ENCODE measurements around the gene CPNE5. TPM values are rescaled to one million over a fixed set of nuclear protein-coding genes. Genes with fewer than 3 reads are reported as not detected.

The CPNE5 gene
- total and polyA plus RNA-seq, 4 donors = 0.20 to 13.1 (median 7.9) TPM; not detected in 1

- Histone ChIP-seq H3K9me3 (ENCODE audit: control insufficient read depth, low read length) (no peaks in the 10 kb centered on the region), H3K27me3 (ENCODE audit: control insufficient read depth in 1 of 2, insufficient read depth in 2 of 2, low read length in 1 of 2) (no peaks in the 10 kb centered on the region), H3K36me3 (ENCODE audit: control insufficient read depth in 1 of 2, insufficient read depth in 2 of 2, low read length in 1 of 2) (no peaks in the 10 kb centered on the region), H3K4me1 (ENCODE audit: control insufficient read depth in 1 of 2, insufficient read depth in 2 of 2, low read length in 2 of 2) (no peaks in the 10 kb centered on the region), H3K27ac (ENCODE audit: low read depth in 1 of 2, low read length in 2 of 2) (no peak overlapping the region), H3K4me3 (ENCODE audit: low read length in 2 of 2) (no peak overlapping the region)
- 89 to 91% methylated on average over 8 of the region's 8 CpGs for WGBS, 2 donors
- intact Hi-C loops (cut with DNase I) = no loop called here
- ATAC-seq (ENCODE audit: low FRiP score) = no peak
- DNase-seq = no peak
Observed at GRCh38 chr6:36805917-36806316, 33.3 kb downstream of the CPNE5 start.

- H3K27ac ChIP-seq (ENCODE audit: low read depth in 1 of 2, low read length in 2 of 2) = no peak overlapping the region
- H3K36me3 ChIP-seq (ENCODE audit: control insufficient read depth in 1 of 2, insufficient read depth in 2 of 2, low read length in 1 of 2) = no peaks in the 10 kb centered on the region
- WGBS, 2 donors = 50 to 58% methylated on average over 7 of the region's 7 CpGs
- ATAC-seq (ENCODE audit: low FRiP score) = no peak
- intact Hi-C loops (cut with DNase I) = no loop called here
- no peak overlapping the region for H3K4me3 ChIP-seq (ENCODE audit: low read length in 2 of 2)
- H3K9me3 ChIP-seq (ENCODE audit: control insufficient read depth, low read length) = no peaks in the 10 kb centered on the region
- no peak for DNase-seq
- H3K4me1 ChIP-seq (ENCODE audit: control insufficient read depth in 1 of 2, insufficient read depth in 2 of 2, low read length in 2 of 2) = no peaks in the 10 kb centered on the region
- H3K27me3 ChIP-seq (ENCODE audit: control insufficient read depth in 1 of 2, insufficient read depth in 2 of 2, low read length in 1 of 2) = no peaks in the 10 kb centered on the region
Observed at GRCh38 chr6:36805096-36805797, 34.0 kb downstream of the CPNE5 start.

DNA sequence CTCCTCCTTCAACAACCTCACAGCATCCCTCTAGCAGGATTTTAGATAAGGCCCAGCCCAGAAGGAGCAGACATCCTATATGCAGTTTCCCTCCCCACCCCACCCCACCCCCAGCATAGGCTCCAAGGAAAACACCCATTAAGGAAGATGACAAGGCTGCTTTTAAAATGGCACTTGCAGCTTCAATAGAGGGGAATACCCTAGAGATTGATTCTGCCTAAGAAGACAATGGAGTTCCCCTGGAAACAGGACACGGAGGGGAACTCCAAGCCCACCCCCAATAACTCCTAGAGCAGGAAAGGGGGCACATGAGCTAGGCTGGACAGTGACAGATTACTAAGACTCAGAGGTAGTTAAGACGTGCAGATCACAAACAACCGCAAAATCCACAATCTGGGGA is 34.7 kb downstream of the CPNE5 start:
- intact Hi-C loops (cut with DNase I) = no loop called here
- H3K27ac ChIP-seq (ENCODE audit: low read depth in 1 of 2, low read length in 2 of 2) = no peak overlapping the region
- H3K9me3 ChIP-seq (ENCODE audit: control insufficient read depth, low read length) = no peaks in the 10 kb centered on the region
- ATAC-seq (ENCODE audit: low FRiP score) (no peak), DNase-seq (no peak)
- H3K4me3 ChIP-seq (ENCODE audit: low read length in 2 of 2) = no peak overlapping the region
- no peaks in the 10 kb centered on the region for H3K27me3 ChIP-seq (ENCODE audit: control insufficient read depth in 1 of 2, insufficient read depth in 2 of 2, low read length in 1 of 2)
- H3K4me1 ChIP-seq (ENCODE audit: control insufficient read depth in 1 of 2, insufficient read depth in 2 of 2, low read length in 2 of 2) = no peaks in the 10 kb centered on the region
- no peaks in the 10 kb centered on the region for H3K36me3 ChIP-seq (ENCODE audit: control insufficient read depth in 1 of 2, insufficient read depth in 2 of 2, low read length in 1 of 2)
- WGBS, 2 donors = 71 to 74% methylated on average over 3 of the region's 3 CpGs

- Histone ChIP-seq H3K27ac (ENCODE audit: low read depth in 1 of 2, low read length in 2 of 2) (no peak overlapping the region), H3K27me3 (ENCODE audit: control insufficient read depth in 1 of 2, insufficient read depth in 2 of 2, low read length in 1 of 2) (no peaks in the 10 kb centered on the region), H3K4me3 (ENCODE audit: low read length in 2 of 2) (no peak overlapping the region), H3K36me3 (ENCODE audit: control insufficient read depth in 1 of 2, insufficient read depth in 2 of 2, low read length in 1 of 2) (no peaks in the 10 kb centered on the region), H3K9me3 (ENCODE audit: control insufficient read depth, low read length) (no peaks in the 10 kb centered on the region), H3K4me1 (ENCODE audit: control insufficient read depth in 1 of 2, insufficient read depth in 2 of 2, low read length in 2 of 2) (no peaks in the 10 kb centered on the region)
- intact Hi-C loops (cut with DNase I) = no loop called here
- 88 to 97% methylated on average over 1 of the region's 1 CpG for WGBS, 2 donors
- no peak for DNase-seq
- ATAC-seq (ENCODE audit: low FRiP score) = no peak
Observed at GRCh38 chr6:36803908-36804307, 35.3 kb downstream of the CPNE5 start.

DNA sequence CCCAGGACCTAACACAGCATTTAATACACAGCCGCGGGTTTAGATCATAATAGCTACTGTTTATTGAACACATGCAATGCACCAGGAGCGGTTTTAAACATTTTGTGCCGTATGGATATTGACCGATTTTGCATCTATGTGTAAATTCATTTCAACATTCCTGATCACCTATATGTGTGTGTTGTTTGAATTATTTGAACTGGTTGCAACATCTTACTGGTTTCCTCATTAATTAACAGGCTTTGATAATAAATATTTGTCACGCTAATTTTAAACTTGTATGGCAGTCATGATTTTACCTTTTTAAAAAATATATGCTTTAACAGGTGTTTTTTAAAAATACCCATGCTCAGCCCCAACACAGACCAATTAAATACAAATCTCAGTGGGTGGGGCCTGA is 35.8 kb downstream of the CPNE5 start:
- WGBS, 2 donors = 95% methylated on average over 6 of the region's 6 CpGs
- no peak for ATAC-seq (ENCODE audit: low FRiP score)
- H3K27me3 ChIP-seq (ENCODE audit: control insufficient read depth in 1 of 2, insufficient read depth in 2 of 2, low read length in 1 of 2) = no peaks in the 10 kb centered on the region
- H3K4me3 ChIP-seq (ENCODE audit: low read length in 2 of 2) = no peak overlapping the region
- H3K4me1 ChIP-seq (ENCODE audit: control insufficient read depth in 1 of 2, insufficient read depth in 2 of 2, low read length in 2 of 2) = no peaks in the 10 kb centered on the region
- no peak overlapping the region for H3K27ac ChIP-seq (ENCODE audit: low read depth in 1 of 2, low read length in 2 of 2)
- intact Hi-C loops (cut with DNase I) = no loop called here
- no peaks in the 10 kb centered on the region for H3K9me3 ChIP-seq (ENCODE audit: control insufficient read depth, low read length)
- H3K36me3 ChIP-seq (ENCODE audit: control insufficient read depth in 1 of 2, insufficient read depth in 2 of 2, low read length in 1 of 2) = no peaks in the 10 kb centered on the region
- no peak for DNase-seq

DNA sequence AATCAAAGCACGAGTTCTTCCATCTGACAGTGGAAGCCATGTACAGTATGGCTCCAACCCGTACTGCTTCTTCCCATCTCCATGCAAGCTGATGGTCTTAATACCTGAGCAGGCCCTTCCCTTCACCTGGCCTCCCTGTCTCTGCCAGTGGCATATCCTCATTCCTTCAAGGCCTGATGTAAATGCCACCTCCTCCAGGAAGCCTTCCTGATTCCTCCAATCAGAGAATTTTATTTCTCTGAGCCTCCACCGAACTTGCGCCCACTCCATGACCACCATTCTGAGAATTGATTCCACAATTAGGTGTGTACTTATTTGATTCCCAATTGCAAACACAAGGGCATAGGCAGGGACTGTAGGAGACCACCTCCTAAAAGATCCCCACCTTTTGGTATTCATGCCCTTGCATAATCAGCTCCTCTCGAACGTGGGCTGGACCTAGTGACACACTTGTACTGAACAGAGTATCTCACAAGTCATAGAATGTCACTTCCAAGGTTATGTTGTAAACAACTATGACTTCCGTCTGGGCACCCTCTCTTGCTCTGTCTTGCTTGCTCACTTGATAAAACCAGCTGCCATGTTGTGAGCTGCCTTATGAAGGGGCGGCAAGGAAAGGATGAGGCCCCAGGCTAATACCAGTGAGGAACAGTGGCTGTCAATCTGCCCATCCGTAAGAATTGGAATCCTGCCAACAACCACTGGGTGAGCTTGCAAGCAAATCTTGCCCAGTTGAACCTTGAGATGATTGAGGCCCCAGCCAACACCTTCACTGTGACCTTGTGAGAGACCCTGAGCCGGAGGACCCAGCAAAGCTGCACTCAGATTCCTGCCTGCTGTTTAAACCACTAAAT is 38.8 kb downstream of the CPNE5 start:
- ATAC-seq (ENCODE audit: low FRiP score) (no peak), DNase-seq (no peak)
- intact Hi-C loops (cut with DNase I) = no loop called here
- Histone ChIP-seq H3K4me3 (ENCODE audit: low read length in 2 of 2) (no peak overlapping the region), H3K27me3 (ENCODE audit: control insufficient read depth in 1 of 2, insufficient read depth in 2 of 2, low read length in 1 of 2) (no peaks in the 10 kb centered on the region), H3K9me3 (ENCODE audit: control insufficient read depth, low read length) (no peaks in the 10 kb centered on the region), H3K4me1 (ENCODE audit: control insufficient read depth in 1 of 2, insufficient read depth in 2 of 2, low read length in 2 of 2) (no peaks in the 10 kb centered on the region), H3K27ac (ENCODE audit: low read depth in 1 of 2, low read length in 2 of 2) (no peak overlapping the region), H3K36me3 (ENCODE audit: control insufficient read depth in 1 of 2, insufficient read depth in 2 of 2, low read length in 1 of 2) (no peaks in the 10 kb centered on the region)
- WGBS, 2 donors = 81 to 83% methylated on average over 10 of the region's 10 CpGs

DNA sequence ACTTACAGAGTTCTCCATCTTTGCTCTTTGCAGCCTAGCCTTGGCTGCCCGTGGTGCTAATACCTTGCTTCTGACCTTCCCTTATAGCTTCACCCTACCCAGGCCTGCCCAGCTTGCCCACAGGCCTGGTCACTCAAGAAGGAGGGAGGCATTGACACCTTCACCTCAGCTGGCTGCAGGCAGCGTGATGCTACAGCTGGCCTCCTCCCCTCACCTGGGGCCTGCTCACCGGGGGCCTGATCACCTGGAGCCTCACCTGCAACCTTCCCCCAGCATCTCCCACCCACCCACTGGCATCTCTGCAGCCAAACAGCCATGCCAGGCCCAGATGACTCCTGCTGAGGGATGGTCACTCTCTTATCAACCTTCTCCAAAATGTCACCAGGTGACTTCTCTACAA is 40.4 kb downstream of the CPNE5 start:
- no peak overlapping the region for H3K4me3 ChIP-seq (ENCODE audit: low read length in 2 of 2)
- DNase-seq (no peak), ATAC-seq (ENCODE audit: low FRiP score) (no peak)
- H3K27me3 ChIP-seq (ENCODE audit: control insufficient read depth in 1 of 2, insufficient read depth in 2 of 2, low read length in 1 of 2) = no peaks in the 10 kb centered on the region
- H3K36me3 ChIP-seq (ENCODE audit: control insufficient read depth in 1 of 2, insufficient read depth in 2 of 2, low read length in 1 of 2) = no peaks in the 10 kb centered on the region
- no peaks in the 10 kb centered on the region for H3K9me3 ChIP-seq (ENCODE audit: control insufficient read depth, low read length)
- no peak overlapping the region for H3K27ac ChIP-seq (ENCODE audit: low read depth in 1 of 2, low read length in 2 of 2)
- intact Hi-C loops (cut with DNase I) = no loop called here
- no peaks in the 10 kb centered on the region for H3K4me1 ChIP-seq (ENCODE audit: control insufficient read depth in 1 of 2, insufficient read depth in 2 of 2, low read length in 2 of 2)
- WGBS, 2 donors = 92 to 95% methylated on average over 3 of the region's 3 CpGs

- ATAC-seq (ENCODE audit: low FRiP score) (no peak), DNase-seq (no peak)
- H3K9me3 ChIP-seq (ENCODE audit: control insufficient read depth, low read length) = no peaks in the 10 kb centered on the region
- no peaks in the 10 kb centered on the region for H3K36me3 ChIP-seq (ENCODE audit: control insufficient read depth in 1 of 2, insufficient read depth in 2 of 2, low read length in 1 of 2)
- H3K27ac ChIP-seq (ENCODE audit: low read depth in 1 of 2, low read length in 2 of 2) = no peak overlapping the region
- H3K4me3 ChIP-seq (ENCODE audit: low read length in 2 of 2) = no peak overlapping the region
- WGBS, 2 donors = 91 to 100% methylated on average over 1 of the region's 1 CpG
- intact Hi-C loops (cut with DNase I) = no loop called here
- no peaks in the 10 kb centered on the region for H3K4me1 ChIP-seq (ENCODE audit: control insufficient read depth in 1 of 2, insufficient read depth in 2 of 2, low read length in 2 of 2)
- no peaks in the 10 kb centered on the region for H3K27me3 ChIP-seq (ENCODE audit: control insufficient read depth in 1 of 2, insufficient read depth in 2 of 2, low read length in 1 of 2)
Observed at GRCh38 chr6:36797653-36798052, 41.6 kb downstream of the CPNE5 start.

DNA sequence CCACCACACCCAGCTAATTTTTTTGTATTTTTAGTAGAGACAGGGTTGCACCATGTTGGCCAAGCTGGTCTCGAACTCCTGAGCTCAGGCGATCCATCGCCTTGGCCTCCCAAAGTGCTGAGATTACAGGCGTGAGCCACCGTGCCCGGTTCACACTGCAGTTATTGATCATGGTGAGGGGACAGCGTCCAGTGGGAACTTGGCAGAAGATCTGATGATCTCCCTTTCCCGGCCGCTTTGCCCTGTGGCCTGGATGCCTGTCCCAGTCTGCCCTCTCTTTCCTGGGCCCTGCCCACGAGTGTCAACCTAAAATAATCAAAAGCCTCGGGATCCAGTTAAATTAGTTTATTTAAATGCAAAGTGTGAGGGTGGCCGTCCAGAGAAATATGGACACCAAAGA is 42.2 kb downstream of the CPNE5 start:
- Histone ChIP-seq H3K27ac (ENCODE audit: low read depth in 1 of 2, low read length in 2 of 2) (no peak overlapping the region), H3K4me1 (ENCODE audit: control insufficient read depth in 1 of 2, insufficient read depth in 2 of 2, low read length in 2 of 2) (no peaks in the 10 kb centered on the region), H3K4me3 (ENCODE audit: low read length in 2 of 2) (no peak overlapping the region), H3K27me3 (ENCODE audit: control insufficient read depth in 1 of 2, insufficient read depth in 2 of 2, low read length in 1 of 2) (no peaks in the 10 kb centered on the region), H3K36me3 (ENCODE audit: control insufficient read depth in 1 of 2, insufficient read depth in 2 of 2, low read length in 1 of 2) (no peaks in the 10 kb centered on the region), H3K9me3 (ENCODE audit: control insufficient read depth, low read length) (no peaks in the 10 kb centered on the region)
- WGBS, 2 donors = 94 to 95% methylated on average over 12 of the region's 12 CpGs
- intact Hi-C loops (cut with DNase I) = no loop called here
- ATAC-seq (ENCODE audit: low FRiP score) (no peak), DNase-seq (no peak)

Measured in aorta (tissue), 5 donors.